A673 (cell line): ENCODE results near the gene HDAC10.

Experiments
- CTCF ChIP-seq: fragments of 300-800, 200-600 bp; sonication (generic); conservative IDR thresholded peaks from 2 replicates; pipeline ENCODE4 v1.5.1; 2017; ENCODE audit warnings: low read depth, mild to moderate bottlenecking, antibody characterized with exemption, low read length, moderate library complexity, mixed read lengths
- EZH2 ChIP-seq: fragments of 200-600 bp; sonication (generic); IDR thresholded peaks from 2 replicates; pipeline ENCODE4 v1.6.1; 2017; ENCODE audit warnings: borderline replicate concordance, low read depth, mild to moderate bottlenecking, mixed read lengths, antibody characterized with exemption, low read length; ENCODE audit not compliant: poor library complexity, severe bottlenecking

- TF ChIP-seq CTCF (no peak), EZH2 (no peak)
Observed at GRCh38 chr22:50280022-50280707, 29.1 kb upstream of the HDAC10 start.
